ENCODE data around the gene ARFIP2.

Gene ARFIP2

GRCh38 chr11:6498544-6498943 is 17.4 kb upstream of the ARFIP2 start:
- Histone ChIP-seq H3K4me3 (ENCODE audit: low read depth in 1 of 2, low read length in 2 of 2) (no peak overlapping the region), H3K9me3 (ENCODE audit: low read length) (no peaks in the 10 kb centered on the region), H3K27ac (ENCODE audit: low read depth, low read length) (no peak overlapping the region), H3K4me1 (ENCODE audit: insufficient read depth, low read length) (peaks cover 14% of the 10 kb centered on the region), H3K36me3 (ENCODE audit: insufficient read depth, low read length) (peaks cover 13% of the 10 kb centered on the region), H3K27me3 (ENCODE audit: control insufficient read depth in 1 of 2, insufficient read depth in 2 of 2, low read length in 2 of 2) (no peaks in the 10 kb centered on the region), H3K9ac (ENCODE audit: low read length) (no peak overlapping the region)

GRCh38 chr11:6498121-6498520 is 17.0 kb upstream of the ARFIP2 start:
- H3K9ac ChIP-seq (ENCODE audit: low read length), result no peak overlapping the region

GRCh38 chr11:6497069-6497839 is 16.1 kb upstream of the ARFIP2 start, which contains the start of gene DNHD1:
Gene DNHD1 (plus strand): TSS chr11:6497280. CDS start chr11:6498216, 936 bp downstream.
- H3K27ac ChIP-seq (ENCODE audit: low read depth, low read length), result peak within 1 kb of the TSS; percentile 50
- peak within 1 kb of the TSS; percentile 28 to 30 for H3K4me3 ChIP-seq (ENCODE audit: low read depth in 1 of 2, low read length in 2 of 2)
- H3K9ac ChIP-seq (ENCODE audit: low read length), result peak within 1 kb of the TSS; percentile 6

More at GRCh38 chr11:6498121-6498520, 17.0 kb upstream of the ARFIP2 start:
- Histone ChIP-seq H3K36me3 (ENCODE audit: insufficient read depth, low read length) (peaks cover 13% of the 10 kb centered on the region), H3K9me3 (ENCODE audit: low read length) (no peaks in the 10 kb centered on the region), H3K4me3 (ENCODE audit: low read depth in 1 of 2, low read length in 2 of 2) (no peak overlapping the region), H3K4me1 (ENCODE audit: insufficient read depth, low read length) (peaks cover 14% of the 10 kb centered on the region), H3K27ac (ENCODE audit: low read depth, low read length) (peak overlapping the region; percentile 50), H3K27me3 (ENCODE audit: control insufficient read depth in 1 of 2, insufficient read depth in 2 of 2, low read length in 2 of 2) (no peaks in the 10 kb centered on the region)

GRCh38 chr11:6489306-6489705 is 8.2 kb upstream of the ARFIP2 start:
- Histone ChIP-seq H3K27me3 (ENCODE audit: control insufficient read depth in 1 of 2, insufficient read depth in 2 of 2, low read length in 2 of 2) (no peaks in the 10 kb centered on the region), H3K36me3 (ENCODE audit: insufficient read depth, low read length) (peaks cover 41% of the 10 kb centered on the region), H3K27ac (ENCODE audit: low read depth, low read length) (no peak overlapping the region), H3K9me3 (ENCODE audit: low read length) (no peaks in the 10 kb centered on the region), H3K4me3 (ENCODE audit: low read depth in 1 of 2, low read length in 2 of 2) (no peak overlapping the region), H3K9ac (ENCODE audit: low read length) (no peak overlapping the region), H3K4me1 (ENCODE audit: insufficient read depth, low read length) (no peaks in the 10 kb centered on the region)

More at GRCh38 chr11:6497069-6497839, 16.1 kb upstream of the ARFIP2 start, which contains the start of gene DNHD1:
- Histone ChIP-seq H3K36me3 (ENCODE audit: insufficient read depth, low read length) (peaks cover 6% of the 10 kb centered on the region), H3K9me3 (ENCODE audit: low read length) (no peaks in the 10 kb centered on the region), H3K27me3 (ENCODE audit: control insufficient read depth in 1 of 2, insufficient read depth in 2 of 2, low read length in 2 of 2) (no peaks in the 10 kb centered on the region), H3K4me1 (ENCODE audit: insufficient read depth, low read length) (peaks cover 14% of the 10 kb centered on the region)

- Histone ChIP-seq H3K27me3 (ENCODE audit: control insufficient read depth in 1 of 2, insufficient read depth in 2 of 2, low read length in 2 of 2) (no peaks in the 10 kb centered on the region), H3K4me3 (ENCODE audit: low read depth in 1 of 2, low read length in 2 of 2) (no peak overlapping the region), H3K9ac (ENCODE audit: low read length) (no peak overlapping the region), H3K4me1 (ENCODE audit: insufficient read depth, low read length) (no peaks in the 10 kb centered on the region), H3K9me3 (ENCODE audit: low read length) (no peaks in the 10 kb centered on the region), H3K27ac (ENCODE audit: low read depth, low read length) (no peak overlapping the region), H3K36me3 (ENCODE audit: insufficient read depth, low read length) (peaks cover 41% of the 10 kb centered on the region)
Observed at GRCh38 chr11:6488821-6489220, 7.7 kb upstream of the ARFIP2 start.

- H3K36me3 ChIP-seq (ENCODE audit: insufficient read depth, low read length), result peaks cover 46% of the 10 kb centered on the region
- H3K4me3 ChIP-seq (ENCODE audit: low read depth in 1 of 2, low read length in 2 of 2), result no peak overlapping the region
- H3K9ac ChIP-seq (ENCODE audit: low read length), result no peak overlapping the region
- H3K27me3 ChIP-seq (ENCODE audit: control insufficient read depth in 1 of 2, insufficient read depth in 2 of 2, low read length in 2 of 2), result no peaks in the 10 kb centered on the region
- H3K9me3 ChIP-seq (ENCODE audit: low read length), result no peaks in the 10 kb centered on the region
- no peak overlapping the region for H3K27ac ChIP-seq (ENCODE audit: low read depth, low read length)
- no peaks in the 10 kb centered on the region for H3K4me1 ChIP-seq (ENCODE audit: insufficient read depth, low read length)
Observed at GRCh38 chr11:6488342-6488741, 7.2 kb upstream of the ARFIP2 start.

- no peaks in the 10 kb centered on the region for H3K9me3 ChIP-seq (ENCODE audit: low read length)
- no peak overlapping the region for H3K27ac ChIP-seq (ENCODE audit: low read depth, low read length)
- peaks cover 60% of the 10 kb centered on the region for H3K36me3 ChIP-seq (ENCODE audit: insufficient read depth, low read length)
- H3K4me1 ChIP-seq (ENCODE audit: insufficient read depth, low read length), result peaks cover 10% of the 10 kb centered on the region
- H3K9ac ChIP-seq (ENCODE audit: low read length), result no peak overlapping the region
- no peaks in the 10 kb centered on the region for H3K27me3 ChIP-seq (ENCODE audit: control insufficient read depth in 1 of 2, insufficient read depth in 2 of 2, low read length in 2 of 2)
- H3K4me3 ChIP-seq (ENCODE audit: low read depth in 1 of 2, low read length in 2 of 2), result no peak overlapping the region
Observed at GRCh38 chr11:6486938-6487337, 5.8 kb upstream of the ARFIP2 start.

GRCh38 chr11:6486256-6486655 is 5.1 kb upstream of the ARFIP2 start:
- Histone ChIP-seq H3K9me3 (ENCODE audit: low read length) (no peaks in the 10 kb centered on the region), H3K36me3 (ENCODE audit: insufficient read depth, low read length) (peaks cover 54% of the 10 kb centered on the region), H3K9ac (ENCODE audit: low read length) (no peak overlapping the region), H3K27me3 (ENCODE audit: control insufficient read depth in 1 of 2, insufficient read depth in 2 of 2, low read length in 2 of 2) (no peaks in the 10 kb centered on the region), H3K4me1 (ENCODE audit: insufficient read depth, low read length) (peaks cover 12% of the 10 kb centered on the region), H3K4me3 (ENCODE audit: low read depth in 1 of 2, low read length in 2 of 2) (no peak overlapping the region), H3K27ac (ENCODE audit: low read depth, low read length) (no peak overlapping the region)

GRCh38 chr11:6485661-6486060 is 4.5 kb upstream of the ARFIP2 start:
- Histone ChIP-seq H3K4me3 (ENCODE audit: low read depth in 1 of 2, low read length in 2 of 2) (no peak overlapping the region), H3K36me3 (ENCODE audit: insufficient read depth, low read length) (peaks cover 54% of the 10 kb centered on the region), H3K4me1 (ENCODE audit: insufficient read depth, low read length) (peaks cover 13% of the 10 kb centered on the region), H3K27me3 (ENCODE audit: control insufficient read depth in 1 of 2, insufficient read depth in 2 of 2, low read length in 2 of 2) (no peaks in the 10 kb centered on the region), H3K27ac (ENCODE audit: low read depth, low read length) (no peak overlapping the region), H3K9me3 (ENCODE audit: low read length) (no peaks in the 10 kb centered on the region), H3K9ac (ENCODE audit: low read length) (no peak overlapping the region)

- peaks cover 66% of the 10 kb centered on the region for H3K36me3 ChIP-seq (ENCODE audit: insufficient read depth, low read length)
- H3K27ac ChIP-seq (ENCODE audit: low read depth, low read length), result no peak overlapping the region
- no peak overlapping the region for H3K4me3 ChIP-seq (ENCODE audit: low read depth in 1 of 2, low read length in 2 of 2)
- no peaks in the 10 kb centered on the region for H3K27me3 ChIP-seq (ENCODE audit: control insufficient read depth in 1 of 2, insufficient read depth in 2 of 2, low read length in 2 of 2)
- H3K4me1 ChIP-seq (ENCODE audit: insufficient read depth, low read length), result peaks cover 25% of the 10 kb centered on the region
- peak overlapping the region; percentile 95 for H3K9ac ChIP-seq (ENCODE audit: low read length)
- no peaks in the 10 kb centered on the region for H3K9me3 ChIP-seq (ENCODE audit: low read length)
Observed at GRCh38 chr11:6483015-6483414, 1.9 kb upstream of the ARFIP2 start.

GRCh38 chr11:6482441-6482840 is 1.3 kb upstream of the ARFIP2 start:
- no peaks in the 10 kb centered on the region for H3K27me3 ChIP-seq (ENCODE audit: control insufficient read depth in 1 of 2, insufficient read depth in 2 of 2, low read length in 2 of 2)
- H3K4me1 ChIP-seq (ENCODE audit: insufficient read depth, low read length), result peaks cover 25% of the 10 kb centered on the region
- peak overlapping the region; percentile 92 to 95 for H3K4me3 ChIP-seq (ENCODE audit: low read depth in 1 of 2, low read length in 2 of 2)
- peak overlapping the region; percentile 95 for H3K9ac ChIP-seq (ENCODE audit: low read length)
- H3K36me3 ChIP-seq (ENCODE audit: insufficient read depth, low read length), result peaks cover 66% of the 10 kb centered on the region
- peak overlapping the region; percentile 92 for H3K27ac ChIP-seq (ENCODE audit: low read depth, low read length)
- H3K9me3 ChIP-seq (ENCODE audit: low read length), result no peaks in the 10 kb centered on the region

GRCh38 chr11:6481924-6482275 is 769 bp upstream of the ARFIP2 start:
- peak overlapping the region; percentile 92 for H3K27ac ChIP-seq (ENCODE audit: low read depth, low read length)
- H3K9me3 ChIP-seq (ENCODE audit: low read length), result no peaks in the 10 kb centered on the region
- H3K36me3 ChIP-seq (ENCODE audit: insufficient read depth, low read length), result peaks cover 70% of the 10 kb centered on the region
- peak overlapping the region; percentile 92 to 95 for H3K4me3 ChIP-seq (ENCODE audit: low read depth in 1 of 2, low read length in 2 of 2)
- H3K4me1 ChIP-seq (ENCODE audit: insufficient read depth, low read length), result peaks cover 25% of the 10 kb centered on the region
- H3K27me3 ChIP-seq (ENCODE audit: control insufficient read depth in 1 of 2, insufficient read depth in 2 of 2, low read length in 2 of 2), result no peaks in the 10 kb centered on the region
- H3K9ac ChIP-seq (ENCODE audit: low read length), result peak overlapping the region; percentile 95
